A673 (cell line): Measurements from ENCODE around the gene TGM6.

ENCODE experiments used
- CTCF ChIP-seq: fragments of 300-800, 200-600 bp; sonication (generic); conservative IDR thresholded peaks from 2 replicates; pipeline ENCODE4 v1.5.1; 2017; ENCODE audit warnings: low read depth, mild to moderate bottlenecking, antibody characterized with exemption, low read length, moderate library complexity, mixed read lengths
- EZH2 ChIP-seq: fragments of 200-600 bp; sonication (generic); IDR thresholded peaks from 2 replicates; pipeline ENCODE4 v1.6.1; 2017; ENCODE audit warnings: borderline replicate concordance, low read depth, mild to moderate bottlenecking, mixed read lengths, antibody characterized with exemption, low read length; ENCODE audit not compliant: poor library complexity, severe bottlenecking

GRCh38 chr20:2340823-2341222 lies 39.9 kb upstream of the TGM6 start:
- TF ChIP-seq CTCF (no peak), EZH2 (no peak)
